BJ (cell line): ENCODE data around the gene COBL. TPM values are rescaled to one million over a fixed set of nuclear protein-coding genes. Genes with fewer than 3 reads are reported as not detected.

ENCODE experiments used
- CTCF ChIA-PET: fragments of 350-600 bp; formaldehyde crosslinking; extraction: SDS; loops from one replicate; lab custom pipeline; 2021; ENCODE audit warnings: antibody characterized with exemption, inconsistent platforms; lab: Yijun Ruan, JAX
- POLR2A ChIA-PET: fragments of 300-600 bp; sonication (Branson Sonifier 250); formaldehyde crosslinking; extraction: SDS; loops from one replicate; lab custom pipeline; 2021; ENCODE audit warnings: antibody characterized with exemption; lab: Charles Lee
- DNase-seq: peaks from one replicate; pipeline ENCODE4 v3.0.0-alpha.2; 2011; ENCODE audit warnings: low read depth
- H3K27me3 ChIP-seq: 2 replicates; pipeline ENCODE4 v1.6.0; 2011; ENCODE audit warnings: low read length; ENCODE audit not compliant: control insufficient read depth, insufficient read depth
- H3K36me3 ChIP-seq: 2 replicates; pipeline ENCODE4 v1.5.1; 2011; ENCODE audit warnings: low read length; ENCODE audit not compliant: control insufficient read depth, insufficient read depth
- H3K4me3 ChIP-seq: 2 replicates; pipeline ENCODE4 v1.5.1; 2011; ENCODE audit warnings: low read depth, mild to moderate bottlenecking, control low read depth, low read length
- polyA plus RNA-seq: library from polyadenylated mRNA; depleted of rRNA; stranded (reverse); fragments of >200 nt; gene quantifications from 2 replicates; pipeline ENCODE4 v1.2.3, GENCODE V29; 2011
- TF ChIP-seq, protein P1 (sequence below): IDR thresholded peaks from 2 replicates; pipeline ENCODE4 v1.5.1; 2011; ENCODE audit warnings: low read depth, mild to moderate bottlenecking, control low read depth, inconsistent platforms, low read length, moderate library complexity; ENCODE audit not compliant: insufficient read depth

The COBL gene
- polyA plus RNA-seq, 1 experiment, result not detected

DNA sequence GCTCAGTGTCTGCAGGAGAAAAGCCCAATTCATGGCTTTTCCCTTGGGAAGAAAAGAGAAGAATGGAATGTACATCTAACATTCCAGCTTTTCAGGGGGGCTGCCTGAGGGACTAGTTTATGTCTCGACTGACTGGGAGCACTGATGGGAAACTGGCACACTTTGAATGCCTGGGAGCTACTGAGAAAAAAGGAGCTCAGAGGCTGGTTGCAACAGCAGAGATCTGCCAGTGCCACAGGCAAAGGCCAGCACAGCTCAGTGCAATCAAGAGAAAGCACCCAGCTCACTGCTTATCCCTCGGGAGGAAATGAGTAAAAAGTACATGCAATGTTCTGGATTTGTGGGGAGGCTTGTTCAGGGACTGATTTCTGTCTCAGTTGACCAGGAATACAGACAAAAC is 226.2 kb downstream of the COBL start:
- no peak for DNase-seq
- H3K27me3 ChIP-seq, result no peaks in the 10 kb centered on the region
- TF ChIP-seq, protein P1, sequence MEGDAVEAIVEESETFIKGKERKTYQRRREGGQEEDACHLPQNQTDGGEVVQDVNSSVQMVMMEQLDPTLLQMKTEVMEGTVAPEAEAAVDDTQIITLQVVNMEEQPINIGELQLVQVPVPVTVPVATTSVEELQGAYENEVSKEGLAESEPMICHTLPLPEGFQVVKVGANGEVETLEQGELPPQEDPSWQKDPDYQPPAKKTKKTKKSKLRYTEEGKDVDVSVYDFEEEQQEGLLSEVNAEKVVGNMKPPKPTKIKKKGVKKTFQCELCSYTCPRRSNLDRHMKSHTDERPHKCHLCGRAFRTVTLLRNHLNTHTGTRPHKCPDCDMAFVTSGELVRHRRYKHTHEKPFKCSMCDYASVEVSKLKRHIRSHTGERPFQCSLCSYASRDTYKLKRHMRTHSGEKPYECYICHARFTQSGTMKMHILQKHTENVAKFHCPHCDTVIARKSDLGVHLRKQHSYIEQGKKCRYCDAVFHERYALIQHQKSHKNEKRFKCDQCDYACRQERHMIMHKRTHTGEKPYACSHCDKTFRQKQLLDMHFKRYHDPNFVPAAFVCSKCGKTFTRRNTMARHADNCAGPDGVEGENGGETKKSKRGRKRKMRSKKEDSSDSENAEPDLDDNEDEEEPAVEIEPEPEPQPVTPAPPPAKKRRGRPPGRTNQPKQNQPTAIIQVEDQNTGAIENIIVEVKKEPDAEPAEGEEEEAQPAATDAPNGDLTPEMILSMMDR, result no peak
- no peaks in the 10 kb centered on the region for H3K36me3 ChIP-seq
- no peak overlapping the region for H3K4me3 ChIP-seq
- POLR2A ChIA-PET, result no interaction called here
- CTCF ChIA-PET, result no interaction called here

DNA sequence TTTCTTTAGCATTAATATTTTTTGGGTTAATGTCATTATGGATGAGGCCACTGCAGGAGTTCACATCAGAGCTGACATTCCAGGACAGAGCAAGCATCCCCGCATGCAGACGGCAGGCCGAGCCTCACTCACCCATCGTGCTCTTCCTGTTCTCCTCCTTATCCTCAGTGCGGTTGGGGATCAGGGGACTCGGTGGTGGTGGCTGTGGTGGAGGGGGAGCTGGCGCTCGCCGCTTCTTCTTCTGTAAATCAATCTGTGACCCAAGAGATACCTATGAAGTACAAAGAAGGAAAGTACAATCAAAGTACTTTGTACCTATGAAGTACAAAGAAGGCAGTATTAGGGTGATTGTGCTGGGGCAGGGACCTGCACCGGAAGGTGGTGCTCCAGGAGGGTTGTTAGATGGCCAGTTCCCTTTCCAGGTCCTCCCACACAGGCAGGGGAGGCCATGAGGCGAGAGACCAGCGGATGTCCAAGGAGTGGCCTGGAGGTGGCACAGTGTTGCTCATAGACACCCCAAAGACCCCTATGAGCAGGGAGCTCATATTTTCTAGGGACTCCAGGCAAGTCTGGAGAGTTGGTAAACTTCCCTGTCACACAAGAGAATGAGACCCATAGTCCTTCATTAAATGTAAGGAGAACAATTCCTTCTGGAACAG is 231.4 kb downstream of the COBL start:
- CTCF ChIA-PET, result interaction anchor here (1.7 kb wide), 1 partner anchor 17 kb away, joined by 7 read pairs; no protein-coding TSS in a partner anchor
- TF ChIP-seq, protein P1, result no peak

DNA sequence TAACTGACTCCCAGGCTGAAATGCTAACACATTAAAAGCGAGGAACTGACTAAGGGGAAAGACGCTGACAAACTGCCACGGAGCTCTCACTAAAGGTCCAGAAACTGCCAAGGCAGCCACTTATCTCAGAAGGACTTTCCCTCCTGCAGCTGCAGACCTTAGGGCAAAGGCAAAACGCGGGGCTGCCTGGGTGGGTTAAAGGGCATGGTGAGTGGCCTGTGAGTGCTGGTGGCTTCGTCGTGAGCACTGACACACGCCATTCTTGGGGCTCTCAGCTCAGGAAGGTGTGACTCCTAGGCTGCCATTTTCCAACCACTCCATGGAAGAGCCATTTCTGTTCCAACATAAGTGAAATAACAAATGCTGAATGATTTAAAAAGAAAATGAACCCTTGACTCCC is 232.5 kb downstream of the COBL start:
- no peak for DNase-seq
- H3K36me3 ChIP-seq, result no peaks in the 10 kb centered on the region
- no peak overlapping the region for H3K4me3 ChIP-seq
- H3K27me3 ChIP-seq, result peaks cover 8% of the 10 kb centered on the region
- CTCF ChIA-PET, result interaction anchor here (0.6 kb wide), 1 partner anchor 31 kb away, joined by 3 read pairs; no protein-coding TSS in a partner anchor
- POLR2A ChIA-PET, result no interaction called here
- TF ChIP-seq, protein P1, result no peak

More for the DNA sequence above, 231.4 kb downstream of the COBL start:
- DNase-seq, result no peak
- Histone ChIP-seq H3K27me3 (peaks cover 8% of the 10 kb centered on the region), H3K4me3 (no peak overlapping the region), H3K36me3 (no peaks in the 10 kb centered on the region)
- POLR2A ChIA-PET, result no interaction called here

DNA sequence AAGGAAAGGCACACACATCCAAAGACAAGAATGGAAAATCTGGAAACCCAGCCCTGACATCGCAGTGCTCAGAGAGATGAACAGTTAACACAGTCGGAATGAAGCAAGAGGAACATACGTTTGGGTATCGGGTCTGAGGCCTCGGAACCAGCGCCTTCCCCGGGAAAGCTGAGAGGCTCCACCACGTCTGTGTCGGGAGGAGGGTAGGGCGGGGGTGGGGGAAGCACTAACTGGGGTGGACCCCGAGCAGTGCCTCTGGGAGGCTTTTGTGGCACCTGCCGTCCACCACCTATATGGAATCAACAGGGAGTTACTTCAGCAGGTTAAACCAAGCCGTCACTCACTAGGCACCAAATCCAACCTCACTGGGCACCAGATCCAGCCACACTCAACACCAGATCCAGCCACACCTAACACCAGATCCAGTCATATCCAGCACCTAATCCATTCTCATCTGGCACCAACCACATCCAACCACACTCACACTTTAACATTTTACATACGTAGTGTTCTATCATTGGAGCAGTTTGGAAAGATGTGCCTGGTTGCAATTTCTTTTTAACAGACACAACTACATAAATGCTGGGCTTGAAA is 233.6 kb downstream of the COBL start:
- Histone ChIP-seq H3K36me3 (no peaks in the 10 kb centered on the region), H3K4me3 (no peak overlapping the region), H3K27me3 (peaks cover 8% of the 10 kb centered on the region)
- TF ChIP-seq, protein P1, result no peak
- ChIA-PET CTCF (interaction anchor here (1.5 kb wide), 1 partner anchor 15 kb away, joined by 5 read pairs; no protein-coding TSS in a partner anchor), POLR2A (no interaction called here)
- no peak for DNase-seq

DNA sequence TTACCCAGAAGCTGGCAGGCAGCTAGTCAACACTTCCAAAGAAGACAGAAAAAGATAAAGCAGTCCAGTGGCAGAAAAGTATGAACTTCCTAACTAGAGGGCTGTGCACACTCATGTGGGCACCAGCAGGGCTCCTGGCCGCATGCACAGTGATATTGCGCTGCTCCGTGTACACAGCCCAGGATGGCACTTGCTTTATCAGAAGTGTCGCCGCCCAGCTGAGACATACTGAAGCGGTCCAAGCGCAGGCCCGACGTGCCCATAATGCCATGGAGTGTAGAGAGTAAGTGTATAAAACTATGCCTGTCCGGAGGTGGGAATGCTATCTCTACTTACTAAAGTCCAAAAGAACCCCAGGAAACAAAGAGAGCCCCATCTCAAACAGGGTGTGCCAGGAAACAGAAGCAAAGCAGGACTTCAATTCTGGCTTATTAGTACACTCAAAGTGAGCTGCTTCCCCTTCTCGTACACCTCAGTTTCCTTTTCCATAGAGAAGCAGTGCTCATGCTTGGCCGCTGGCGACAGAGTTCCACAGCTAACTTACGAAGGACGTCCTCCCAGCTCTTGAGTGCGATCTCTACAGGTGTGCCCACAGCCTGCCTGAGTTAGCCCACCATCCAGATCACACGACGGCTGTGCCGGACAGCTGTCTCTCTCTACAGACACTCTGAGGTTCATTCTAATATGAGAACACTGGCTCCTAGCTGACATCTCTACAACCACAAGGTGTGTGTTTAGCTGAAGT is 234.3 kb downstream of the COBL start:
- TF ChIP-seq, protein P1, result no peak
- Histone ChIP-seq H3K36me3 (no peaks in the 10 kb centered on the region), H3K4me3 (no peak overlapping the region), H3K27me3 (peaks cover 8% of the 10 kb centered on the region)
- ChIA-PET CTCF (interaction anchor here (1.5 kb wide), 1 partner anchor 14 kb away, joined by 5 read pairs; no protein-coding TSS in a partner anchor), POLR2A (no interaction called here)
- no peak for DNase-seq
